ENCODE measurements around the gene LSAMP. TPM values are rescaled to one million over a fixed set of nuclear protein-coding genes. Genes with fewer than 3 reads are reported as not detected.
A peak's percentile ranks its signal among the peaks of the same experiment; 100 is the strongest.

The LSAMP gene
- total RNA-seq, 1 donor from 2014 or later = 30.1 TPM

DNA sequence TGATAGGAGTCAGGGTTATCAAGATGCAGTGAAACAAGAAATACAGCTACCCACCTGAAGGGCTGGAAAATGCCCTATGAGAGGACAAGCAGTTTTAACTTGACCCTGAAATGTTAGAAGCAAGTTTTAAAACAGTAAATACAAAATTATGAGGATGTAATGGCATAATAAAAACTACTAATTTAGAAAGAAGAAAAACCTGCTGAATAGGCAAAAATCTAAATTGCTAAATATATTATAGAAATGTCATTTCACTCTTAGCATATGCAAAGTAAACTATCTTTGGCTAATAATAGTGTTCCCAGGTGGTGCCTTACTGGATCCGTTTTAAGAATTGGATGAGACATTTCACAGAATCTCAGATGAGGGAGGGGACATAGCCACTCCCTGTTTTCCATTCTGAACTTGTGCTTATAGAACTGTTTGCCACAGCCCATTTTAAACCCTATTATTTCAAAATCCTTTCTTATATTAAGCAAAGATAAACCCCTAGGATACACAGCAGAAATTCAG lies 294.6 kb downstream of the LSAMP start:
- no peak overlapping the region for H3K4me3 Mint-ChIP-seq
- DNase-seq (ENCODE audit: low spot score in 2 of 2, unreplicated experiment in 2 of 2) = no peak
- peaks cover 8% of the 10 kb centered on the region for H3K9me3 Mint-ChIP-seq
- TF ChIP-seq, protein P1, sequence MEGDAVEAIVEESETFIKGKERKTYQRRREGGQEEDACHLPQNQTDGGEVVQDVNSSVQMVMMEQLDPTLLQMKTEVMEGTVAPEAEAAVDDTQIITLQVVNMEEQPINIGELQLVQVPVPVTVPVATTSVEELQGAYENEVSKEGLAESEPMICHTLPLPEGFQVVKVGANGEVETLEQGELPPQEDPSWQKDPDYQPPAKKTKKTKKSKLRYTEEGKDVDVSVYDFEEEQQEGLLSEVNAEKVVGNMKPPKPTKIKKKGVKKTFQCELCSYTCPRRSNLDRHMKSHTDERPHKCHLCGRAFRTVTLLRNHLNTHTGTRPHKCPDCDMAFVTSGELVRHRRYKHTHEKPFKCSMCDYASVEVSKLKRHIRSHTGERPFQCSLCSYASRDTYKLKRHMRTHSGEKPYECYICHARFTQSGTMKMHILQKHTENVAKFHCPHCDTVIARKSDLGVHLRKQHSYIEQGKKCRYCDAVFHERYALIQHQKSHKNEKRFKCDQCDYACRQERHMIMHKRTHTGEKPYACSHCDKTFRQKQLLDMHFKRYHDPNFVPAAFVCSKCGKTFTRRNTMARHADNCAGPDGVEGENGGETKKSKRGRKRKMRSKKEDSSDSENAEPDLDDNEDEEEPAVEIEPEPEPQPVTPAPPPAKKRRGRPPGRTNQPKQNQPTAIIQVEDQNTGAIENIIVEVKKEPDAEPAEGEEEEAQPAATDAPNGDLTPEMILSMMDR (IDR thresholded peaks at IDR 0.05; ENCODE audit: unreplicated experiment) = no peak
- H3K27me3 Mint-ChIP-seq (ENCODE audit: low read depth) = no peaks in the 10 kb centered on the region
- no peak overlapping the region for H3K27ac Mint-ChIP-seq
- H3K36me3 Mint-ChIP-seq = peaks cover 4% of the 10 kb centered on the region
- H3K4me1 Mint-ChIP-seq = peaks cover 4% of the 10 kb centered on the region

DNA sequence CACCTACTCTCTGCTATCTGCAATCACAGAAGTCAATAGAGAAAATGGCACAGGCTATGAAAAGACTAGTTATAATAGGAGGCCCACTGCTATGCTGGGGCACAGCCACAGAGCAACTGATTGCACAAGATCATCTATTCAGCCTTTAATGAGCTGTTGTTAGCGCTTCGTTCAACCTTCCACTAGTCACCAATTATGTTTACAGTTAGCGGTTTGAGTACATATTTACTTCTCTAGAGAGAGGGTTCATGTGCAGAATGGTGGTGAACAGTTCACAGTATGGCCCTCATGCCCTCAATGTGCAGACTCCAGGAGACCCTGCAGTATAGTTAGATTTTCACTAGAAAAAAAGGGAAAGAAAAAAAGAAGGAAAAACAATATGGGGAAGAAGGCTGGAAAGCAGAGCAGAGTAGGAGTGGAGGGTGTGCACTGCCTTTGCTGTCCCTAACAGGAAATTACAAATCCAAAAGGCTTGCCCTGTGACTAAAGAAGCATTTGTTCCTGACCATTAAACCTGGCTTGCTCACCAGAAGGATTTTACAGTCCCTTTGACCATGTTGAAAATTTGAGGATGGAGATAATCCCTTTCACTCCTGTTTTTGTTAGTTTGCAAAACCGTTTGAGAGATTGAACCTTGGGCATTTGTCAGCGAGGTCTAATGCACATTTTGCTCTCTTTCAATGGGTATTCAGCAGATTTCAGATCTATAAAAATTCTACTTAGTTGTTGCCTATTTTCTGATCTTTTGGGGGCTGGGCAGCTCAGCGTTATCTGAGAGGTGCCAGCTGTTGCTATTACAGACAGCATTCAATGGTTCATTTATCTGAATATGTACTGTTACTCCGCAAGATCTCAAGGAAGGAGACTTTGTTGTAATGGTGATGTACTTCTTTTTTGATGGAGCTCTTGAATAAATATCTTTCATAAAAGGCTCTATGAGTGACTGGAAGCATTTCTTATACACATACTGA lies 296.1 kb downstream of the LSAMP start:
- Mint-ChIP-seq H3K36me3 (peaks cover 4% of the 10 kb centered on the region), H3K4me1 (peaks cover 3% of the 10 kb centered on the region), H3K4me3 (no peak overlapping the region), H3K27me3 (ENCODE audit: low read depth) (no peaks in the 10 kb centered on the region), H3K9me3 (peaks cover 13% of the 10 kb centered on the region), H3K27ac (peak overlapping the region; percentile 17)
- DNase-seq (ENCODE audit: low spot score in 2 of 2, unreplicated experiment in 2 of 2) = no peak
- TF ChIP-seq, protein P1 (IDR thresholded peaks at IDR 0.05; ENCODE audit: unreplicated experiment) = no peak

DNA sequence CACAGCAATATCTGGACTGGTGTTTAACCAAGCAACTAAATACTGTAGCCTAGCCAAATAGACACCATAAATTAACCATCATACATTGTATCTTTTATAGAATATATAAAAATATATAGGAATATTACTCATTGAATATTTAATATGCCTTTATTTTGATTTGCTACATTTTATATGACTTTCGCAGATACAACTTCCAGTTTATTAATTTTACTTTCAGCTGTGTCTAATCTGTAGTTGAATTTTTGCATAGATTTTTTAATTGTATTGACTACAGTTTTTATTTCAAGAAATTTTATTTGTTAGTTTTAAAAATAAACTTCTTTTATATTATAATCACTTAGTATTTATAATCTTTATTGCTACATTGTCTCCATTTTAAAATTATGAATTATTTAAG lies 299.7 kb downstream of the LSAMP start:
- Mint-ChIP-seq H3K27ac (no peak overlapping the region), H3K9me3 (peaks cover 13% of the 10 kb centered on the region), H3K36me3 (peaks cover 4% of the 10 kb centered on the region), H3K4me1 (peaks cover 3% of the 10 kb centered on the region), H3K27me3 (ENCODE audit: low read depth) (no peaks in the 10 kb centered on the region), H3K4me3 (no peak overlapping the region)
- TF ChIP-seq, protein P1 (IDR thresholded peaks at IDR 0.05; ENCODE audit: unreplicated experiment) = no peak
- no peak for DNase-seq (ENCODE audit: low spot score in 2 of 2, unreplicated experiment in 2 of 2)

DNA sequence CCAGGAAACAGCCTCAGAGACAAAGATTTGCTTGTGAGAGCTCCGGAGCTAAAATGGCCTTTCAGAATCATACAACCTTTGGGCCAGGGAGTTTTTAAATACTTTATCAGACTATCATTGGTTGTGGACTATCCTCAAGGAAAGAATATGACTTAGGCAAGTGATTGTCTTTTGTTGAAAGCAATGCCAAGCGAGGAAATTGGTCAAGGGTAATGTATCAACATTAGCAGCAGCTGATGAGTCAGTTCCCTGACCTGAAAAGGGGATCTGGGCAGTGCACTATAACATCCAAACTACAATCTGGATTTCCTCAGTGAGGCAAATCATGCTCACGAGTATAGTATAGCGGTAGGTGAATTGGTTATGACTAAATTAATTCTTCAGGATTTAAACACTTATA lies 303.6 kb downstream of the LSAMP start:
- no peak for DNase-seq (ENCODE audit: low spot score in 2 of 2, unreplicated experiment in 2 of 2)
- H3K27me3 Mint-ChIP-seq (ENCODE audit: low read depth) = no peaks in the 10 kb centered on the region
- TF ChIP-seq, protein P1 (IDR thresholded peaks at IDR 0.05; ENCODE audit: unreplicated experiment) = no peak
- peaks cover 13% of the 10 kb centered on the region for H3K9me3 Mint-ChIP-seq
- peaks cover 4% of the 10 kb centered on the region for H3K36me3 Mint-ChIP-seq
- peaks cover 7% of the 10 kb centered on the region for H3K4me1 Mint-ChIP-seq
- H3K4me3 Mint-ChIP-seq = no peak overlapping the region
- H3K27ac Mint-ChIP-seq = no peak overlapping the region

DNA sequence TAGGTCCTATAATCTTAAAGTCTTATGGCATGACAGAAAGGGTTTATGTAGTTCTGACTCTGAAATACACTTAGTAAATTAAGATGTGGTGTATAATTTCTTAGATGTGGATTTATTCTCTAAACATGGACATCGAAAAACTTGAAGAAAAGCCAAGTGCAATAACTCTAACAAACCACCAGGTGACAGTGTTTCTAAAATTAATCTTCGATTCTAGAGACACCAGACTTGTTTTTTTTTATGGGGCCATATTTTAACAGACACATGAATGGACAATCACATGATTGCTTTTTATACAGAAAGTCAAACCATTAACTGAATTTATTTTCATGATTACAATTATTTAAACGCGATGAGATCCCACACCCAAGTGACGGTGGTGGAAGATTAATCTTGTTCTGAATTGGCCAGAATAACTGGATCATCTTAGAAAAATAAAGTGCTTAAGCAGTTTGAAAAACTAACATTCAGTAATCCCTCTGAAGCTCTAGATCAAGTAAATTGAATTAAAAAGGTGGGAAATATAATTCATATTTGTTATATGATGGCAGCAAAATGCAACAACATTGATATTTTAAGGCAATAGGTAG lies 305.1 kb downstream of the LSAMP start:
- H3K4me3 Mint-ChIP-seq = no peak overlapping the region
- H3K9me3 Mint-ChIP-seq = peaks cover 4% of the 10 kb centered on the region
- H3K36me3 Mint-ChIP-seq = no peaks in the 10 kb centered on the region
- no peaks in the 10 kb centered on the region for H3K27me3 Mint-ChIP-seq (ENCODE audit: low read depth)
- TF ChIP-seq, protein P1 (IDR thresholded peaks at IDR 0.05; ENCODE audit: unreplicated experiment) = peak; percentile 99
- peaks cover 20% of the 10 kb centered on the region for H3K4me1 Mint-ChIP-seq
- DNase-seq (ENCODE audit: low spot score in 2 of 2, unreplicated experiment in 2 of 2) = no peak
- H3K27ac Mint-ChIP-seq = no peak overlapping the region
